AG09309 (cell line): Measurements from ENCODE around the gene CD2.

Source experiments
- DNase-seq: peaks from one replicate; pipeline ENCODE4 v3.0.0-alpha.2; 2010; ENCODE audit warnings: low read depth
- H3K4me3 ChIP-seq: 2 replicates; pipeline ENCODE4 v1.5.1; 2011; ENCODE audit warnings: mild to moderate bottlenecking, low read depth, low read length, moderate library complexity; ENCODE audit not compliant: control insufficient read depth
- TF ChIP-seq, protein P1 (sequence below): IDR thresholded peaks from 2 replicates; pipeline ENCODE4 v1.5.1; 2011; ENCODE audit warnings: mild to moderate bottlenecking, low read depth, low read length, inconsistent platforms; ENCODE audit not compliant: insufficient read depth, control insufficient read depth; ENCODE audit errors: missing control alignments

Gene CD2

GRCh38 chr1:116764906-116765862, 11.0 kb downstream of the CD2 start:
- TF ChIP-seq, protein P1, sequence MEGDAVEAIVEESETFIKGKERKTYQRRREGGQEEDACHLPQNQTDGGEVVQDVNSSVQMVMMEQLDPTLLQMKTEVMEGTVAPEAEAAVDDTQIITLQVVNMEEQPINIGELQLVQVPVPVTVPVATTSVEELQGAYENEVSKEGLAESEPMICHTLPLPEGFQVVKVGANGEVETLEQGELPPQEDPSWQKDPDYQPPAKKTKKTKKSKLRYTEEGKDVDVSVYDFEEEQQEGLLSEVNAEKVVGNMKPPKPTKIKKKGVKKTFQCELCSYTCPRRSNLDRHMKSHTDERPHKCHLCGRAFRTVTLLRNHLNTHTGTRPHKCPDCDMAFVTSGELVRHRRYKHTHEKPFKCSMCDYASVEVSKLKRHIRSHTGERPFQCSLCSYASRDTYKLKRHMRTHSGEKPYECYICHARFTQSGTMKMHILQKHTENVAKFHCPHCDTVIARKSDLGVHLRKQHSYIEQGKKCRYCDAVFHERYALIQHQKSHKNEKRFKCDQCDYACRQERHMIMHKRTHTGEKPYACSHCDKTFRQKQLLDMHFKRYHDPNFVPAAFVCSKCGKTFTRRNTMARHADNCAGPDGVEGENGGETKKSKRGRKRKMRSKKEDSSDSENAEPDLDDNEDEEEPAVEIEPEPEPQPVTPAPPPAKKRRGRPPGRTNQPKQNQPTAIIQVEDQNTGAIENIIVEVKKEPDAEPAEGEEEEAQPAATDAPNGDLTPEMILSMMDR, result no peak
- DNase-seq, result no peak
- H3K4me3 ChIP-seq, result no peak overlapping the region

GRCh38 chr1:116765962-116766361, 11.7 kb downstream of the CD2 start:
- no peak overlapping the region for H3K4me3 ChIP-seq
- TF ChIP-seq, protein P1, result no peak
- DNase-seq, result peak; percentile 14

DNA sequence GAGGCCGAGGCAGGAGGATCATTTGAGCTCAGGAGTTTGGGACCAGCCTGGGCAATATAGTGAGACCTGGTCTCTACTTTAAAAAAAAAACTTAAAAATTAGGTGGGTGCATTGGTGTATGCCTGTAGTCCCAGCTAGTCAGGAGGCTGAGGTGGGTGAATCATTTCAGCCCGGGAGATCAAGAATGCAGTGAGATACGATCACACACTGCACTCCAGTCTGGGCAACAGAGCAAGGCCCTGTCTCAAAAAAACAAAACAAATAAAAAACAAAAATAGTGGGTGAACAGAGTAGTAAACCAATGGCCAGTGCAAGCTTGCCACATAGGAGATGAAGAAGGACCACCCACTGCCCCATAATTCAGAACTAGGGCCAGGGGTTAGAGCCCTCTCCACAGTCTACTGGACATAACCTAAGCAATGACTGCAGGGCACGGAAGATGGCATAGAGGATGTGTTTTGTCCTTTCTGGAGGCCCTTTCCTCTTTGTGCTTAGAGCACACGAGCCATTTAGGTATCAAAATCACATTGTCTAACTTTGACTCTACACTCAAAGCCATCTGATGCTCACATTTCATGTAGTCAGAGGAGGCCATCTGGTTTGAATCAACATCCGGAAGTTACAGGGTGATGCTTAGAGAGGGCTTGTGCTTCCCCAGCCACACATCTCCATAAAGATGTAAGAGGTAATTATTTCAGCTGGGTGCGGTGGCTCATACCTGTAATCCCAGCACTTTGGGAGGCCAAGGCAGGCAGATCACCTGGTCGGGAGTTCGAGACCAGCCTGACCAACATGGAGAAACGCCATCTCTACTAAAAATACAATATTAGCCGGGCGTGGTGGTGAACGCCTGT, 12.6 kb downstream of the CD2 start:
- TF ChIP-seq, protein P1, result no peak
- H3K4me3 ChIP-seq, result no peak overlapping the region
- no peak for DNase-seq

DNA sequence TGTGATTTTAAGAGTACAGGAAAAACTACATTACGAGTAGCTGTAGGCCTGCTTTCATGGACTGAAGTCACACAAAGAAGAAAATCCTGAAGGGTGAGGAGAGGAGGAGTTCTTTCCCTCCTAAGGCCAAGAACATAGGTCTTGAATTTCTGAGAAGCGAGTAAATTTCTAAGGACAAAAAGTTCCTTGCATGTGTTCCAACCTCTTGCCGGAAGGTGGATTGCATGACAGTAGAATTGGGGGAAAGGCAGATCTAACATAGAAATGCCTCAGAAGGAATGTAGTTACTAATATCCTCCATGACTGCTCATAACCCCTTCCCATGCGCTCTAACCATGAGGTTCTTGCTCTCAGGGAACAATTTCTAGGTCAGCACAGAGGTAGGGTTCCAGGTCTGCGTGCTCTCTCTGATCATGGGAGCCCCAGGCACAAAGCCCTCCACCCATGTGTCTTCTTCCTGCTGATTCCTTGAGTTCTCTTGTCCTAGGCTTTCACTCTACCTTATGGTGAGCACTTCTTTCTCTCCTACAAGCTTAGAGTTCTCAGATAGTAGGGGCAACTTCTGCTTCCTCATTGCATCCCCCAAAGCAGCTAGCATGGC, 13.7 kb downstream of the CD2 start:
- TF ChIP-seq, protein P1, result no peak
- no peak for DNase-seq
- no peak overlapping the region for H3K4me3 ChIP-seq

GRCh38 chr1:116768416-116769103, 14.3 kb downstream of the CD2 start:
- no peak for DNase-seq
- TF ChIP-seq, protein P1, result no peak
- no peak overlapping the region for H3K4me3 ChIP-seq

DNA sequence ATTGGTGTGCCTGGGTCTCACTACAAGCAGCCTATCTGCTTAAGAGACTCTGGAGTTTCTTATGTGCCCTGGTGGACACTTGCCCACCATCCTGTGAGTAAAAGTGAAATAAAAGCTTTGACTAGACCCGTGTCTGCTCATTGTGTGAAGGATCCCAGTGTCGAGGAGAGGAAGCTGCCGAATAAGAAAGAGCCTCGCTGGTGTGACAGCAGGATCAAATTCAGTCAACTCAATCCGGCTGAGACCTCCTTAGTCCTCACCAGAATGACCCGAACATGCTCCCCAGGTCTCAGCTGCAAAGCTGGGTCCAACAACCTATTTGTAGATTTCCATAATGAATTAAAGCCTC, 14.8 kb downstream of the CD2 start:
- TF ChIP-seq, protein P1, result no peak
- no peak overlapping the region for H3K4me3 ChIP-seq
- DNase-seq, result no peak
